ENCODE data around the gene CADPS2.

The CADPS2 gene

DNA sequence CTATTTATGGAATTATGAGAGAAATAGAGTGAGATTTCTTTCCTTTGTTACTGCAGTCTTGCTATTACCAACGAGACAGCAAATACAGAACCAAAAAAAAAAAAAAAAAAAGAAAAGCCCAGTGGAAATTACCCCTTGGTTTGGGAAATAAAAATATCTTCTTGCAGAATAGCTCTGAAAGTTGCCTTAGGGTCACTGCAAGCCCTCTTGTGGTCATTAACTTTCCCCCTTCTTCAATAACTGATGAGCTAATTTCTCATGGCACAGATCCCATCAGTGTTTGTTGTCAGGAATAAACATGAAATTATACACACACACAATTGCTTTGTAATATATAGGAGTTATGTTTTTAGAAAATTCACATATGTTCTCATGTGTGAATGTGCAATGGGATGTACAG, 470.8 kb downstream of the CADPS2 start:
- no peak overlapping the region for H3K4me3 ChIP-seq (replicated peaks in 1 of 2; ENCODE audit: low read depth in 2 of 2, low read length in 2 of 2)
- TF ChIP-seq, protein P1, sequence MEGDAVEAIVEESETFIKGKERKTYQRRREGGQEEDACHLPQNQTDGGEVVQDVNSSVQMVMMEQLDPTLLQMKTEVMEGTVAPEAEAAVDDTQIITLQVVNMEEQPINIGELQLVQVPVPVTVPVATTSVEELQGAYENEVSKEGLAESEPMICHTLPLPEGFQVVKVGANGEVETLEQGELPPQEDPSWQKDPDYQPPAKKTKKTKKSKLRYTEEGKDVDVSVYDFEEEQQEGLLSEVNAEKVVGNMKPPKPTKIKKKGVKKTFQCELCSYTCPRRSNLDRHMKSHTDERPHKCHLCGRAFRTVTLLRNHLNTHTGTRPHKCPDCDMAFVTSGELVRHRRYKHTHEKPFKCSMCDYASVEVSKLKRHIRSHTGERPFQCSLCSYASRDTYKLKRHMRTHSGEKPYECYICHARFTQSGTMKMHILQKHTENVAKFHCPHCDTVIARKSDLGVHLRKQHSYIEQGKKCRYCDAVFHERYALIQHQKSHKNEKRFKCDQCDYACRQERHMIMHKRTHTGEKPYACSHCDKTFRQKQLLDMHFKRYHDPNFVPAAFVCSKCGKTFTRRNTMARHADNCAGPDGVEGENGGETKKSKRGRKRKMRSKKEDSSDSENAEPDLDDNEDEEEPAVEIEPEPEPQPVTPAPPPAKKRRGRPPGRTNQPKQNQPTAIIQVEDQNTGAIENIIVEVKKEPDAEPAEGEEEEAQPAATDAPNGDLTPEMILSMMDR (IDR thresholded peaks at IDR 0.05; ENCODE audit: low read depth, low read length): no peak
- DNase-seq (ENCODE audit: low read depth in 2 of 2): no peak

DNA sequence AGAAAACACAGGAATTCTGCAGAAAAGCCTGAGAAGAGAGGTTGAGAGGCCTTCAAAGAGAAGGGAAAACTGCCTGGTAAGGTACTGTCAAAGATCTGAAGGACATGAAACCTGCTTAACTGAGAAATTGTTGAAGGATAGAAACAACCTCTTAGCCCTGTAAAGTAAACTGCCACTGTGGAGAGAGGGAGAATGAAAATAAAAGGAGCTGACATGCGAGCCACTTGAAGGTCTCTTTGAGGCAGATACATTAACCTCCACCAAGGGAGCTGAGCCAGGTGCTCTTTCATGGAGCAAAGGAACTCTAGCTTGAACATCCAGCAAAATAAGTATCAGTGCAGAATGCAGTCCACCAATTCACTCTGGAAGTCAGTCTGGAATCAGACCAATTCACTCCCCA, 472.9 kb downstream of the CADPS2 start:
- no peak overlapping the region for H3K4me3 ChIP-seq (replicated peaks in 1 of 2; ENCODE audit: low read depth in 2 of 2, low read length in 2 of 2)
- DNase-seq (ENCODE audit: low read depth in 2 of 2): no peak
- TF ChIP-seq, protein P1 (IDR thresholded peaks at IDR 0.05; ENCODE audit: low read depth, low read length): no peak

DNA sequence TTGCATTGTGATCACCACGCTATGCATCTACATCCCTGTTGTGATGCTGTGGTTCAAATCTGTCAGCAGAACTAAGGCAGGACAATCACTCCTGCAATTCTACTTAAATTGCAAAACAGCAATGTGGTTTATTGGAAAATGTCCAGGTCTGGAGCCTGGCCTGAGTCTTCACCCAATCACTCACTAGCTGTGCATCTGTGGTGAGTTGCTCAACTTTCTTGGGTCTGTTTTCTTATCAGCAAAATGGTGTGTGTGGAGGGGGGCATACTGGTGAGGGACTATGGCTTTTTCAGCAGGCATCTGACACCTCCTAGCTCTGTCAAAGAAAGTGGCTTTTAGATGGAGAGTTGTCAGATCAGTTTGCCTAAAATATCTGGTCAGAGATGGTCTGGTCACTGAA, 473.4 kb downstream of the CADPS2 start:
- no peak overlapping the region for H3K4me3 ChIP-seq (replicated peaks in 1 of 2; ENCODE audit: low read depth in 2 of 2, low read length in 2 of 2)
- TF ChIP-seq, protein P1 (IDR thresholded peaks at IDR 0.05; ENCODE audit: low read depth, low read length): no peak
- DNase-seq (ENCODE audit: low read depth in 2 of 2): peak; percentile 80 to 92

DNA sequence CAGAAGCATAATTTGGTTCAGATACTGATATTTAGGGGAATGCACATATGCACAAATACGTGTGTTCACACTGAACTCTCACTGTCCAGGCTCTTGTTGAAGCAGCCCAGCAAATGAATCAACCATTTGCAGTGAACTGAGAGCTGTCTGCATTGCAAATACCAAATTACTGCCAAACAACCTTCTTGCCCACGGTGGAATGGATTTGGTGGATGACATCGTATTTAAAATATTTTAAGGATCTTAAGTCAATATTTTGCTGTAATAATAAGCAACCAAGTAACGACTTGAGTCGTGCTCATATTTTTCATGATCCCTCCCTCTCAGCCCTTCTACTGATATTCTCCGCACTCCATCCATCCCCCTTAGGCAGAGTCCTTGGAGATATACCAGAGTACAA, 473.8 kb downstream of the CADPS2 start:
- H3K4me3 ChIP-seq (replicated peaks in 1 of 2; ENCODE audit: low read depth in 2 of 2, low read length in 2 of 2): no peak overlapping the region
- TF ChIP-seq, protein P1 (IDR thresholded peaks at IDR 0.05; ENCODE audit: low read depth, low read length): no peak
- DNase-seq (ENCODE audit: low read depth in 2 of 2): peak; percentile 10 to 45

DNA sequence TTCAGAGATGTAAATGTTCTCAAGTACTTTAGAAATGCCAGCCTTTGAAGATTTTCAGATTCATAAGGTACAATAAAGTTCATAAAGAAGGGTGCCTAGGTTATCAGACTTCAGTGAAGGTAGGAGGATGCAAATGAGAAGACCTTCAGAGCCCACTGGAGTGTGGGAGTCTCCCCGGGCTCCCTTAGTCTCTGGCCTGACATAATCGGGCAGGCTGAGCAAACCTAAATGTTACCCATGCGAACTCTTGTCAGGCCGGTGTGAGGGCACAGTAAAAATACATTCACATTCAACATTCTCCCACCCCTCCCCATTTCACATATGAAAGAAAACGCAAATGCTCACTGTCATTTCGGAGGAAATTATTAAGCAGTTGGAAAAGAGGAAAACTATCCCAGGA, 479.1 kb downstream of the CADPS2 start:
- TF ChIP-seq, protein P1 (IDR thresholded peaks at IDR 0.05; ENCODE audit: low read depth, low read length): no peak
- DNase-seq (ENCODE audit: low read depth in 2 of 2): no peak
- no peak overlapping the region for H3K4me3 ChIP-seq (replicated peaks in 1 of 2; ENCODE audit: low read depth in 2 of 2, low read length in 2 of 2)

DNA sequence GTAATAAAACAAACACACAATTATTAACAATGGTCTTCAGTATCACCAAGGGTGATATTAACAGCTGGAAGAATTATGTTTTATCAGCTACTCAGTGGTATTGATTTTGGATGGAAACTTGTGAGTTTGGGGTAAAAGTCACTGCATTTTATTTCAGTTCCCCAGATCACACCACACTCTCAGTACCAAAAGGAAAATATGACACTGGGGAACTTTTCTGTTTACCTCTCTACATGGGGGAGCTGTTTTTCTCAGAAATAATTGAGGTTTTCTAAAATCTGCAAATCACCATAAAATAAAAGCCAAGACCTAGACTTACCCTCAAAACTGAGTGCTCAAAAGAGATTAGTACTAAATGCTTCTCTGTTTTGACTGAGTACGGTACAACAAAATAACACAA, 483.1 kb downstream of the CADPS2 start:
- TF ChIP-seq, protein P1 (IDR thresholded peaks at IDR 0.05; ENCODE audit: low read depth, low read length): no peak
- DNase-seq (ENCODE audit: low read depth in 2 of 2): no peak
- no peak overlapping the region for H3K4me3 ChIP-seq (replicated peaks in 1 of 2; ENCODE audit: low read depth in 2 of 2, low read length in 2 of 2)

DNA sequence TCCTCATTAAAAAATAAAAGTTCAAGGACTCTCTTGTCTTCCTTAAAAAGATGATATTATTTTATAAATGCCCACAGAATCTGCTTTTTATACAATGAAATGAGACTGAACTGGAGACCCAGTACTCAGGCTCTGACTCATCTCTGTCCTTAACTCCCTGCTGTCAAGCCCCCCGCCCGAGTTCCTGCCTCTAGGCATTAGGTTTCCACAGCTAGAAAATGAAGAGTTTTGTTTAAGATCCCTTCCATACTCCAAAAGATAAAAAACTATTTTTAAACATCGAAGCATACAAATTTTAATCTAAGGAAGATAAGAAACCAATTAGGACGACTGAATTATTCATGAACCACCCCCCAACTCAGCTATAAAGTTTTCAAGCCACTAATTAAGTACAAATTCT, 484.0 kb downstream of the CADPS2 start:
- DNase-seq (ENCODE audit: low read depth in 2 of 2): no peak
- no peak overlapping the region for H3K4me3 ChIP-seq (replicated peaks in 1 of 2; ENCODE audit: low read depth in 2 of 2, low read length in 2 of 2)
- TF ChIP-seq, protein P1 (IDR thresholded peaks at IDR 0.05; ENCODE audit: low read depth, low read length): no peak
